HUDEP-2 (cell line): Measurements from ENCODE around the gene ALX1.
"Not testable (repeated sequence)": the region's sequence is repeated elsewhere in the genome, so short reads cannot be mapped to it uniquely, and the experiment has no call there.

Source experiments
- DNase-seq, 76 experiments: peaks; one replicate each; lab custom pipeline; 2025; ENCODE audit not compliant: unreplicated experiment in 76 of 76; lab: John Stamatoyannopoulos, UW

ALX1 gene

DNA sequence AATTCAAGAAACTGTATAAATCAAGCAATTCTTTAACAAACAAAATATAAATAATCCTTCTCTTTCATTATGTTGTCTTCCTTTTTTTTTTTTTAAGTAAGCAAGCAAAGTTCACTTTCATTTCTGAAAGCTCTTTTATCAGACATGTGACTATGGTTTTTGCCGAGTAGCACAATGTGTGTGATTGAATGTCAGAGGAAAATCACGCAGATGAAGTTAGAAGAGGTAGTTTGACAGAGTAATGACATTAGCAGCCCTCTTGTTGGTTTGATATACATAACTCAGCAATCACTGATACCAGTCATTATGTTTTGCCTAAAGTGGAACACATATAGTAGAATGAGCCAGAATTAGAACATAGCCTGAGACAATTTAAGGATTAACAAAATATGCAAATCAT lies 19.0 kb downstream of the ALX1 start:
- DNase-seq, result no peak

- DNase-seq, result no peak
These were observed 21.0 kb downstream of the ALX1 start for GRCh38 chr12:85301051-85301450.

- DNase-seq, result no peak
These were observed 28.4 kb downstream of the ALX1 start for GRCh38 chr12:85308374-85308773.

DNA sequence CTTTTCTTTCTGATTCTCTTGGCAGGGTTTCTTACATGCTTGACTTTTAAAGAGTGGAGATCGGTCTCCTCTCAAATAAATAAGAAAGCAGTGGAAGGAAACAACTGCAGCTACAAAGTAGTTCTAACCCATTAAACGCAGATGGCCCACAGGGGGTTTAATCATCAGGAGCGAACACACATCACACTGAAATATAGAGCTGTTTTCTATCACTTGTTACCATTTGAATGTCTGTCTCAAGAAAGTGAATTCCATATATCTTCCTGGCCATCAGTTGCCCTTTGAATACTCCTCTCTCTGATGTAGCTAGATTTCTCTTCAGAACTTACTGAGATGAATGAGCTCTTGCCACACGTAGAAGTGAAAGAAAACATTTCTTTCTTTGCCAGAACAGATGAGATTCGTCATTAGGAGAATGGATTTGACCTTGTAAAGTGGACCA lies 29.1 kb downstream of the ALX1 start:
- no peak for DNase-seq

- no peak for DNase-seq
These were observed 30.0 kb downstream of the ALX1 start for GRCh38 chr12:85310025-85310424.

GRCh38 chr12:85310456-85311076 lies 30.5 kb downstream of the ALX1 start:
- DNase-seq, result no peak

- DNase-seq, result not testable (repeated sequence)
These were observed 38.0 kb downstream of the ALX1 start for GRCh38 chr12:85317866-85318636.

DNA sequence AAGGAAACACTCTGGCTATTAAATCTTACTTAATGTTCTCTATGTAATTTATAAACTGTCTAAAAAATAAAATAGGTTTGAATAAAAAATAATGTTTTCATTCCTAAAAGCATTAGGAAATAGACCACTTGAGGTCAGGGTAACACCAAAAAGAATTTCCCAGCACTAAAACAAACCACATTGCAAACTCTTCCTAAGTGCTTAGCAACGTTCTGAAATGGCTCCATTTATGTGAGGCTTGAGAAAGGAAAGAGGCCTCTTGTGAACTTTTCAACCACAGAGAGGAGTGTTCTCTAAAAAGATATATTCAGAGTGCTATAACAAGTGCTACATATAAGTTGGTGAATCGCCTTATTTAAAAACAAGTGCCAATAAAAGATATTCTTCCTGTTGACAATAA lies 42.7 kb downstream of the ALX1 start:
- no peak for DNase-seq

- no peak for DNase-seq
These were observed 45.4 kb downstream of the ALX1 start for GRCh38 chr12:85325442-85325841.

- no peak for DNase-seq
These were observed 49.9 kb downstream of the ALX1 start for GRCh38 chr12:85329913-85330312.

- DNase-seq, result no peak
These were observed 68.8 kb downstream of the ALX1 start for GRCh38 chr12:85348779-85349178.

GRCh38 chr12:85350356-85350755 lies 70.3 kb downstream of the ALX1 start:
- peak in 1 of 76 experiments; percentile 1 for DNase-seq
